Transverse colon (tissue), 4 donors: ENCODE results near the gene IFNA7. TPM values are rescaled to one million over a fixed set of nuclear protein-coding genes. Genes with fewer than 3 reads are reported as not detected.
"Not testable (repeated sequence)": the region's sequence is repeated elsewhere in the genome, so short reads cannot be mapped to it uniquely, and the experiment has no call there.

Experiments
- DNase-seq: peaks from one replicate; pipeline ENCODE4 v3.0.0-alpha.2; 2019
- H3K27ac ChIP-seq, 4 donors: fragments of 200-600 bp; sonication (generic); 2 replicates each; pipeline ENCODE4 v1.5.1; 2016 to 2018; ENCODE audit warnings: inconsistent platforms in 4 of 4
- H3K27me3 ChIP-seq: fragments of 200-600 bp; sonication (generic); 2 replicates; pipeline ENCODE4 v1.5.1; 2017; ENCODE audit warnings: inconsistent platforms
- H3K36me3 ChIP-seq, 4 donors: fragments of 200-600 bp; sonication (generic); 2 replicates each; pipeline ENCODE4 v1.5.1; 2017 to 2019; ENCODE audit warnings: inconsistent platforms in 4 of 4
- H3K4me1 ChIP-seq, 4 donors: fragments of 200-600 bp; sonication (generic); 2 replicates each; pipeline ENCODE4 v1.5.1; 2017 to 2020; ENCODE audit warnings: inconsistent platforms in 4 of 4
- H3K4me3 ChIP-seq, 4 donors: fragments of 200-600 bp; sonication (generic); 1 replicate in 1 of 4; 2 replicates in 3 of 4; pipeline versions ENCODE4 v1.5.1 to v1.6.1; 2017 to 2019; ENCODE audit warnings: inconsistent platforms in 4 of 4
- H3K9me3 ChIP-seq, 2 donors: fragments of 200-600 bp; sonication (generic); 2 replicates each; pipeline ENCODE4 v1.5.1; 2017 to 2019; ENCODE audit warnings: inconsistent platforms in 2 of 2
- EP300 ChIP-seq: sonication (generic); formaldehyde crosslinking; IDR thresholded peaks from one replicate; pipeline ENCODE4 v1.6.1; 2017; ENCODE audit warnings: antibody characterized with exemption, low read depth
- POLR2A ChIP-seq: fragments of 450-650 bp; IDR thresholded peaks from one replicate; pipeline ENCODE4 v1.6.1; 2016; ENCODE audit warnings: antibody characterized with exemption, mild to moderate bottlenecking, moderate library complexity
- POLR2AphosphoS5 ChIP-seq, 3 donors: sonication (generic); formaldehyde crosslinking; IDR thresholded peaks; one replicate each; pipeline ENCODE4 v1.6.1; 2016; ENCODE audit warnings: antibody characterized with exemption in 3 of 3
- WGBS, 2 donors: methylation state at CpG; one replicate each; pipeline ENCODE4 v1.1.5; 2018; ENCODE audit warnings: low coverage in 1 of 2; 5-methylcytosine and 5-hydroxymethylcytosine counted together
- in situ Hi-C, 4 donors: fragments of 200-750 bp; cut with MboI; loops; one replicate each; pipeline versions ENCODE4 v1.15.0 to v1.15.1; 2017; ENCODE audit warnings: low sequenced_read_pairs in 3 of 4, low pct_ligation_motif_present in 1 of 4, low pct_unique_long_range_greater_than_20kb in 1 of 4
- intact Hi-C: fragments of 100-400 bp; cut with DNase I; formaldehyde crosslinking; loops from one replicate; pipeline ENCODE4 v1.15.1; 2023; ENCODE audit warnings: low total_unique reads
- total RNA-seq, 4 donors: library from RNA; depleted of rRNA; stranded (reverse); fragments of >200 nt; gene quantifications; one replicate each; pipeline ENCODE4 v1.1.0, GENCODE V29; 2016
- TF ChIP-seq, protein P1 (sequence below), 5 experiments: fragments of 200-600 bp in 3 of 5; fragments of 450-650 bp in 2 of 5; sonication (generic) in 3 of 5; IDR thresholded peaks; 1 replicate in 2 of 5; 2 replicates in 3 of 5; pipeline ENCODE4 v1.5.1; 2016 to 2017; ENCODE audit warnings: antibody characterized with exemption in 5 of 5, inconsistent platforms in 3 of 5, mild to moderate bottlenecking in 2 of 5, moderate library complexity in 1 of 5

Gene IFNA7
- total RNA-seq, 4 donors from 2014 or later = not detected

- H3K4me1 ChIP-seq, H3K27ac ChIP-seq, DNase-seq, in situ Hi-C loops, H3K36me3 ChIP-seq, H3K4me3 ChIP-seq, H3K27me3 ChIP-seq, H3K9me3 ChIP-seq, intact Hi-C loops: not testable (repeated sequence)
- TF ChIP-seq, protein P1, sequence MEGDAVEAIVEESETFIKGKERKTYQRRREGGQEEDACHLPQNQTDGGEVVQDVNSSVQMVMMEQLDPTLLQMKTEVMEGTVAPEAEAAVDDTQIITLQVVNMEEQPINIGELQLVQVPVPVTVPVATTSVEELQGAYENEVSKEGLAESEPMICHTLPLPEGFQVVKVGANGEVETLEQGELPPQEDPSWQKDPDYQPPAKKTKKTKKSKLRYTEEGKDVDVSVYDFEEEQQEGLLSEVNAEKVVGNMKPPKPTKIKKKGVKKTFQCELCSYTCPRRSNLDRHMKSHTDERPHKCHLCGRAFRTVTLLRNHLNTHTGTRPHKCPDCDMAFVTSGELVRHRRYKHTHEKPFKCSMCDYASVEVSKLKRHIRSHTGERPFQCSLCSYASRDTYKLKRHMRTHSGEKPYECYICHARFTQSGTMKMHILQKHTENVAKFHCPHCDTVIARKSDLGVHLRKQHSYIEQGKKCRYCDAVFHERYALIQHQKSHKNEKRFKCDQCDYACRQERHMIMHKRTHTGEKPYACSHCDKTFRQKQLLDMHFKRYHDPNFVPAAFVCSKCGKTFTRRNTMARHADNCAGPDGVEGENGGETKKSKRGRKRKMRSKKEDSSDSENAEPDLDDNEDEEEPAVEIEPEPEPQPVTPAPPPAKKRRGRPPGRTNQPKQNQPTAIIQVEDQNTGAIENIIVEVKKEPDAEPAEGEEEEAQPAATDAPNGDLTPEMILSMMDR (IDR thresholded peaks at IDR 0.05) = peak in 2 of 5 experiments; percentile 15 to 16
- 41 to 54% methylated on average over 4 of the region's 4 CpGs for WGBS, 2 donors
Observed at GRCh38 chr9:21182810-21183736, 18.9 kb downstream of the IFNA7 start.

- H3K27ac ChIP-seq = no peak overlapping the region
- TF ChIP-seq POLR2AphosphoS5 (IDR thresholded peaks at IDR 0.05) (no peak), POLR2A (no peak), EP300 (no peak)
- TF ChIP-seq, protein P1 (IDR thresholded peaks at IDR 0.05) = no peak
- H3K4me1 ChIP-seq = no peaks in the 10 kb centered on the region
- intact Hi-C loops = no loop called here
- H3K36me3 ChIP-seq = no peaks in the 10 kb centered on the region
- DNase-seq = no peak
- no peaks in the 10 kb centered on the region for H3K27me3 ChIP-seq
- in situ Hi-C loops = no loop called here
- H3K4me3 ChIP-seq = no peak overlapping the region
- no peaks in the 10 kb centered on the region for H3K9me3 ChIP-seq
- WGBS, 2 donors = 86 to 100% methylated on average over 2 of the region's 2 CpGs
Observed at GRCh38 chr9:21174671-21175070, 27.3 kb downstream of the IFNA7 start.

DNA sequence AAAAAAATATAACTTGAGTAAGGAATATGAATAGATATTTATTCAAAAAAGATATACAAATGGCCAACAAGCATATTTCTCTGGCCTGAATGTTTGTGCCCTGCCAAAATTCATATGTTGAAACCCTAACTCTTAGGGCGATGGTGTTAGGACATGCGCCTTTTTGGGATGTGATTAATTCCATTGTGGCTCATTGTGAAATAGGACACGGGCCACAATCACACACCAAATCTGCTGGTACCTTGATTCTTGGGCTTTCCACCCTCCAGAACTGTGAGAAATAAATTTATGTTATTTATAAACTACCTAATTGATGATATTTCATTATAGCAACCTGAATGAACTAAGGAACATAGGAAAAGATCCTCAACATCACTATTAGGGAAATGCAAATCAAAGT is 29.8 kb downstream of the IFNA7 start:
- intact Hi-C loops = no loop called here
- in situ Hi-C loops = no loop called here

DNA sequence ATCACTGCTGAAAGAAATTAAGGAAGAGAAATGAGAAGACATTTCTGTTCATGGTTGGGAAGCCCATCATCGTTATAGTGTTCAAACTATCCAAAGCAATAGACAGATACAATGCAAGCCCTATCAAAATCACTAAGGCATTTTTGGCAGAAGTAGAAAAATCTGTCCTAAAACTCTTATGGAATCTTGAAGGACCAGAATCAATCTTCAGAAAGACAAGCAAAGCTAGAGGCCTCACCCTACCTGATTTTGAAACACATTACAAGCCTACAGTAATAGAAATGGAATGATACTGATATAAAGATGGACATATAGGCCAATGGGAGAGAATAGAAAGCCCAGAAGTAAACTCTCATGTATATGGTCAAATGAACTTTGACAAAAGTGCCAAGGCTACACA is 30.7 kb downstream of the IFNA7 start:
- no peak for DNase-seq
- intact Hi-C loops = no loop called here
- WGBS, 2 donors = 70 to 75% methylated on average over 1 of the region's 1 CpG
- no peaks in the 10 kb centered on the region for H3K4me1 ChIP-seq
- in situ Hi-C loops = no loop called here
- TF ChIP-seq POLR2AphosphoS5 (IDR thresholded peaks at IDR 0.05) (no peak), EP300 (no peak), POLR2A (no peak)
- TF ChIP-seq, protein P1 (IDR thresholded peaks at IDR 0.05) = no peak
- H3K4me3 ChIP-seq = no peak overlapping the region
- H3K27me3 ChIP-seq = no peaks in the 10 kb centered on the region
- H3K27ac ChIP-seq = no peak overlapping the region
- H3K36me3 ChIP-seq = no peaks in the 10 kb centered on the region
- H3K9me3 ChIP-seq = no peaks in the 10 kb centered on the region

More for the DNA sequence above, 29.8 kb downstream of the IFNA7 start:
- Histone ChIP-seq H3K4me3 (no peak overlapping the region), H3K36me3 (no peaks in the 10 kb centered on the region), H3K9me3 (no peaks in the 10 kb centered on the region), H3K27me3 (no peaks in the 10 kb centered on the region), H3K4me1 (no peaks in the 10 kb centered on the region), H3K27ac (no peak overlapping the region)
- DNase-seq = no peak
- 75 to 77% methylated on average over 3 of the region's 3 CpGs for WGBS, 2 donors
- TF ChIP-seq, protein P1 (IDR thresholded peaks at IDR 0.05) = no peak
- TF ChIP-seq EP300 (no peak), POLR2AphosphoS5 (IDR thresholded peaks at IDR 0.05) (no peak), POLR2A (no peak)

GRCh38 chr9:21166560-21166959 is 35.4 kb downstream of the IFNA7 start, which contains the start of gene IFNA21:
TSS of gene IFNA21 (minus strand) at chr9:21166660. CDS start at chr9:21166612, 48 bp downstream.
- H3K27ac ChIP-seq, H3K36me3 ChIP-seq, DNase-seq, H3K4me3 ChIP-seq, H3K27me3 ChIP-seq, intact Hi-C loops, in situ Hi-C loops, H3K9me3 ChIP-seq, H3K4me1 ChIP-seq: not testable (repeated sequence)
- 60 to 66% methylated on average over 1 to 2 of the region's 2 CpGs for WGBS, 2 donors
